AG10803 (cell line): ENCODE data around the gene CHAF1A.

ENCODE experiments used
- DNase-seq: peaks from one replicate; pipeline ENCODE4 v3.0.0; 2010; ENCODE audit warnings: low read depth
- H3K4me3 ChIP-seq: 2 replicates; pipeline ENCODE4 v1.5.1; 2011; ENCODE audit warnings: mild to moderate bottlenecking, low read length, control low read depth
- CTCF ChIP-seq: conservative IDR thresholded peaks from 2 replicates; pipeline ENCODE4 v1.5.1; 2011; ENCODE audit warnings: mild to moderate bottlenecking, low read length, control low read depth, inconsistent platforms

The CHAF1A gene

DNA sequence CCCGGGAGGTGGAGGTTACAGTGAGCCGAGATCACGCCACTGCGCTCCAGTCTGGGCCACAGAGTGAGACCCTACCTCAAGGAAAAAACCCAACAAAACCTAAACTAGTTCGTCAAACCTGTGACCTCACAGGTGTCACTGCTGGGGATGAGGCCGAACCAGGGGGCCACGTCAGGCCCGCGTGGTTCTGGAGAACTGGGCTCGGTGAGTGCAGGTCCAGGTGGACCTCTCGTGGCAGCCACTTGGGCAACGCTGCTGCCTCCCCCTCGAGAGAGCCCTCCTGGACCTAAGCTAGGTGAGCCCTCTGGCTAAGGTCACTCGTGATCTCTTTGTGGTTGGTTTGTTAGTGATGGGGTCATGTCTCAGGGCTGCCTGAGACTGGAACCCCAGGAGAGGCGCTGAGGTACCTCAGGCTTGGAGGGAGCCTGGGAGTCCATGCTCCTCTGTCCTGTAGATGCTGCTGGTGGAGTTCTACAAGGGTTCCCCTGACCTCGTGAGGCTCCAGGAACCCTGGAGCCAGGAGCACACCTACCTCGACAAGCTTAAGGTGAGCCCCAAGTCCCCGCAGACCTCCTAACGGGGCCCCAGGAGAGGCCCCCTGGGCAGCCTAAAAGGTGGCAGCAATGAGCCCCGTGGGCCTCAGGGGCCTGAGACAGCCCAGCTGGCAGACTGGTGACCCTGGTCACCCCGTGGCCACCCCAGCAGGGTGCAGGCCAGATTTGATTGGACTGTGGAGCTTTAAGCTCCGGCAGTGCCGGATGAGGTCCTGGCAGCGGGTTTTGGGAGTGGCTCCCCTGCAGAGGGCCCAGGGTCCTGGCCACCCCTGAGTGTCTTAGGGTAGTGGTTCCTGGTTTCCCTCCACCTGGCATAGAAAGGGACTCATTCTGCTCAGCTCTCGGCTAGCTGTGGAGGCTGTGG lies 43.5 kb upstream of the CHAF1A start:
- no peak for TF ChIP-seq CTCF
- no peak for DNase-seq
- H3K4me3 ChIP-seq, result no peak overlapping the region

DNA sequence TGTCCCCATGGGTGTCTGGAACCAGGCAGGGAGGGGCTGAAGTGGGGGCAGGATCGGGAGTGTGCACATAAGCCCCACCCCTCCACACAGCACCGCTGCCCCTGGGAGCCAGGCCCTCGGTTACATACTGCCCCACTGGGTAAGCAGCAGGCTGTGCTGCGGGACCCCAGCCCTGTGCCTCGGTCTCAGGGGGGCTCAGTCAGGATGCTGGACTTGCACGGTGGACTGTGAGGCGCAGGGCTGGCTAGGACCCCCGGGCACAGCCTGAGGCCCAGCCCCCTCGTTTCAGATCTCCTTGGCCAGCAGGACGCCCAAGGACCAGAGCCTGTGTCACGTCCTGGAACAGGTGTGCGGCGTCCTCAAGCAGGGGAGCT lies 42.8 kb upstream of the CHAF1A start:
- H3K4me3 ChIP-seq, result no peak overlapping the region
- no peak for DNase-seq
- no peak for TF ChIP-seq CTCF

DNA sequence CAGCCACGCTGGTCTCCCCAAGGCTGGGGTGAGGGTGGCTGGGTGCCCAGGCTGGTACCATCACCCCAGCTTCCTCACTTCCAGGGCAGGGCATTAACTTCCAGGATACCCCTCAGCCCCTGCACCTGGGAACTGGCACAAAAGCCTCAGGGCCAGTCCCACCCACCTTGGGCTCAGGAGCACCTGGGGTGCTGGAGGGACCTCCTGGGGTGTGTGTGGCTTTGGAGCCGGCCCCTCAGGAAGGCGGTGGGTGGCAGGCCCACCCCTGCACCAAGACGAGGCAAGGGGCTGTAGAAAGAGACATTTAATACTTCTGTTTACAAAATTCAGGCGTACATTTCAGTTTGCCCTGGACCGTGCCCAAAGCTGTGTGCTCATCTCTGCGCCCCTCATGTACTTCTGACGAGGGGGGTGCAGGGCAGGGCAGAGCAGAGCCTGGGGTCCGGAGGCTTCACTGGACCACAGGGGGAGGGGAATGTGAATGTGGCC lies 42.3 kb upstream of the CHAF1A start:
- DNase-seq, result no peak
- no peak for TF ChIP-seq CTCF
- no peak overlapping the region for H3K4me3 ChIP-seq

- no peak for TF ChIP-seq CTCF
- no peak overlapping the region for H3K4me3 ChIP-seq
- DNase-seq, result no peak
Observed at GRCh38 chr19:4360641-4361151, 41.7 kb upstream of the CHAF1A start.

- DNase-seq, result no peak
- no peak overlapping the region for H3K4me3 ChIP-seq
- TF ChIP-seq CTCF, result no peak
Observed at GRCh38 chr19:4361152-4362046, 41.0 kb upstream of the CHAF1A start.

DNA sequence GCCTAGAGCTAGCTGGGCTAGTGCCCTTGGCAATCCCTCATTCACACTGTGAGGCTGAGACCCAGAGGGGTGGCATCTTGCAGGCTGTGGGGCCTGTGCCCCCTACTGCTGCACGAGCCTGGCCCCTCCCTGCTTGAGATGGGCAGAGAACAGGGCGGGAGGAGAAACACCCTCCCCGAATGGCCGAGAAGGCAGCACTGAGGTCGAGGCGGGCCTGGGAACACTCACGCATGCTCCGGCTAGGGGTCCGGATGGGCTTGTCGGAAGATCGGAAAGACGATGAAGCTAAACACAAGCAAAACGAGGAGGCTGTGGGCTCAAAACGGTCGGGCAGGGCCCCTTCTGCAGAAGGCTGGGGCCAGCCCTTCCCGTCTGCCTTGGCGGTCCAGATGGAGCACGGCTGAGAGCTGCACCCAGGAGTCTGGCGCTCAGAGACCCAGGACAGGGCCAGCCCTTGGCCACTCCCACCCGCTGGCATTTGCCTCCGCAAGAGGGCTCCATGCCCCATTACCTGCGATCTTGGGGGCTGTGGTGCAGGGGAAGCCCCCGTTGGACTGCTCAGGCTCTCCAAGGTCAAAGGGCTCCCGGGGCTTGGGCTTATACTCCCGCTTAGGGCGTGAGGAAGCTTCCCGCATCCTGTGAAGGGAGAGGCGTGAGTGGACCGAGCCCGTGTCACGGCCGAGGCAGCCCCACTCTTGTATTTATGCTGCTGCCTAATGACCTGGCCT lies 40.2 kb upstream of the CHAF1A start:
- no peak for TF ChIP-seq CTCF
- no peak overlapping the region for H3K4me3 ChIP-seq
- DNase-seq, result no peak
